Skeletal muscle tissue (tissue), 4 donors: ENCODE measurements around the gene PCDH11X. TPM values are rescaled to one million over a fixed set of nuclear protein-coding genes. Genes with fewer than 3 reads are reported as not detected.
"Not testable (repeated sequence)": the region's sequence is repeated elsewhere in the genome, so short reads cannot be mapped to it uniquely, and the experiment has no call there.

Source experiments
- H3K27ac ChIP-seq: one replicate; pipeline ENCODE4 v1.7.0; 2013; ENCODE audit warnings: mild to moderate bottlenecking, low read depth, low read length, inconsistent platforms
- H3K27me3 ChIP-seq, 3 donors: one replicate each; pipeline ENCODE4 v1.7.0; 2013; ENCODE audit warnings: low read length in 3 of 3; ENCODE audit not compliant: control insufficient read depth in 3 of 3, insufficient read depth in 3 of 3
- H3K36me3 ChIP-seq, 3 donors: one replicate each; pipeline ENCODE4 v1.7.0; 2013; ENCODE audit warnings: low read length in 3 of 3; ENCODE audit not compliant: control insufficient read depth in 3 of 3, insufficient read depth in 3 of 3
- H3K4me1 ChIP-seq, 3 donors: one replicate each; pipeline ENCODE4 v1.7.0; 2013; ENCODE audit warnings: low read length in 3 of 3, mild to moderate bottlenecking in 3 of 3; ENCODE audit not compliant: control insufficient read depth in 3 of 3, insufficient read depth in 3 of 3
- H3K4me3 ChIP-seq, 3 donors: one replicate each; pipeline ENCODE4 v1.7.0; 2013; ENCODE audit warnings: low read length in 3 of 3
- H3K9ac ChIP-seq, 3 donors: one replicate each; pipeline ENCODE4 v1.7.0; 2013; ENCODE audit warnings: low read length in 3 of 3, mild to moderate bottlenecking in 3 of 3, moderate library complexity in 2 of 3, low read depth in 1 of 3
- H3K9me3 ChIP-seq, 3 donors: one replicate each; pipeline ENCODE4 v1.7.0; 2013; ENCODE audit warnings: low read length in 3 of 3; ENCODE audit not compliant: control insufficient read depth in 3 of 3
- total RNA-seq: library from RNA; depleted of rRNA; stranded (reverse); fragments of >200 nt; gene quantifications from one replicate; pipeline ENCODE4 v1.2.3, GENCODE V29; 2014
- donor health status: Osteomylitis.

PCDH11X gene
- 1.0 TPM for total RNA-seq

- H3K4me1 ChIP-seq, H3K27ac ChIP-seq, H3K9ac ChIP-seq, H3K4me3 ChIP-seq, H3K9me3 ChIP-seq, H3K36me3 ChIP-seq, H3K27me3 ChIP-seq: not testable (repeated sequence)
These were observed at the start of gene PCDH11X for GRCh38 chrX:91779135-91779534. PCDH11X (plus strand) TSS chrX:91779375; CDS start chrX:91835505, 56,130 bp downstream.

DNA sequence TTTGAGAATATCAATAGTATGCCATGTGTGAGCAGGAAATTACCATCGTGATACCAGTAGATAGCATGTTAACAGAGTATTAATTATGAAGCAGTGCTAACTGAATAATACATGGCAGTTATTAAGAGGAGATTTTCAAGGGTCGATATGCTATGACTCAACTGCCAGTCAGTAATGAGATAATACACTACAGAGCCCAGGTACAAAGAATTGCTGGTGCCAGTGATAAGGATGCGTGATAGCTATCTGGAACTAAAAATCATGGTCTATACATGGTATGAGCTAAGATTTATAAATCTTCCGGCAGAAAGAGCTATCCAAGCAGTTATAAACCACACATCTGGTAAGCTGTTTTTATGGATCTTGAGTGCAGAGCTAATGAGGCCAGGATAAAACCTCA, 31.7 kb upstream of the PCDH11X start:
- H3K36me3 ChIP-seq, H3K4me1 ChIP-seq, H3K4me3 ChIP-seq, H3K9ac ChIP-seq, H3K27me3 ChIP-seq, H3K9me3 ChIP-seq, H3K27ac ChIP-seq: not testable (repeated sequence)

- H3K9me3 ChIP-seq, result not testable (repeated sequence)
These were observed 26.2 kb upstream of the PCDH11X start for GRCh38 chrX:91753022-91753421.

DNA sequence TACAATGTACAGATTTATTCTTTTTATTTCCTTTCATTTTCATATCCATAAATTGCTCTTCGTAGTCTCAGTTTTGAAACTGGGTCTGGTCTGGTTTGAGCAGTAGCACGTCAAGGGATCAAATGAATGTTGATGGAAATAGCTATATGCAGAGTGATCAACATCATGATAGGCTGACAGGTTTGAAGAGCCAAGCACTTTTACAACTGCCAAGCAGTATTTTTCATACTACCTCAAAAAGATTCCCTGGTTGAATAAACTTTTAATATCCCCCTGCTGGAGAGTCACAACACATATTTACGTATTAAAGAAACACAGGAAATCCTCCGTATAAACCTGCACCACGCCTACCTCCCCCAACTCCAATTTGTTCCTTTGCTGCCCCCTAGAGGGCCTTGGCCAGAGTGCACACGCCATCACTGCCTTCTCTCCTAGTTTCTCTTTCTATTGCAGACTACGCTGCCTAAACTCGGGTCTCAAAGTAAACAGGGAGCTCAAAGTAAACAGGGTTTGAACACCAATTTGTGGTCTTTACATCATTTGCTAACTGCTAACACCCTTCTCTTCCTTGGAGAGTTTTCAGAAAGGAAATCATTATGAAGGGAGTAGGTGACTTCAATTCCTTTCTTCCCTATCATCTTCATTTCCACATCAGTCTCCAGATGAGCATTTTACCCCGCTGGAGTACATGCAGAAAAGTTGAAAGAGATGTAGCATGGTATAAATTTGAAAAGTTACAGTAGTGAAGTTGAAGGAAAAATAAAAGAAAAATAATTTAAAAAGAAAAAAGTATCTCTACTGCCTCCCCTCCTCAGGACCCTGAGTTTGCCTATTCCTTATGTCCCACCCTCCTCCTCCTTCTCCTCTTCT, 8.3 kb upstream of the PCDH11X start:
- not testable (repeated sequence) for H3K27ac ChIP-seq, H3K36me3 ChIP-seq, H3K27me3 ChIP-seq, H3K9ac ChIP-seq, H3K9me3 ChIP-seq, H3K4me3 ChIP-seq, H3K4me1 ChIP-seq

More at GRCh38 chrX:91753022-91753421, 26.2 kb upstream of the PCDH11X start:
- H3K4me1 ChIP-seq, H3K4me3 ChIP-seq, H3K27me3 ChIP-seq, H3K9ac ChIP-seq, H3K36me3 ChIP-seq, H3K27ac ChIP-seq: not testable (repeated sequence)

- not testable (repeated sequence) for H3K27ac ChIP-seq, H3K36me3 ChIP-seq, H3K9ac ChIP-seq, H3K9me3 ChIP-seq, H3K4me1 ChIP-seq, H3K27me3 ChIP-seq, H3K4me3 ChIP-seq
These were observed 5.2 kb upstream of the PCDH11X start for GRCh38 chrX:91773943-91774342.

- H3K36me3 ChIP-seq, H3K27ac ChIP-seq, H3K9me3 ChIP-seq, H3K4me1 ChIP-seq, H3K9ac ChIP-seq, H3K27me3 ChIP-seq, H3K4me3 ChIP-seq: not testable (repeated sequence)
These were observed 833 bp downstream of the PCDH11X start for GRCh38 chrX:91780008-91780407.

- H3K4me1 ChIP-seq, H3K27me3 ChIP-seq, H3K27ac ChIP-seq, H3K9me3 ChIP-seq, H3K9ac ChIP-seq, H3K36me3 ChIP-seq, H3K4me3 ChIP-seq: not testable (repeated sequence)
These were observed 1.5 kb downstream of the PCDH11X start for GRCh38 chrX:91780698-91781097.

GRCh38 chrX:91781553-91782298, 2.6 kb downstream of the PCDH11X start:
- H3K27me3 ChIP-seq, H3K4me3 ChIP-seq, H3K4me1 ChIP-seq: not testable (repeated sequence)

GRCh38 chrX:91782825-91783224, 3.6 kb downstream of the PCDH11X start:
- not testable (repeated sequence) for H3K4me1 ChIP-seq, H3K4me3 ChIP-seq, H3K9me3 ChIP-seq, H3K27me3 ChIP-seq, H3K36me3 ChIP-seq, H3K9ac ChIP-seq, H3K27ac ChIP-seq

More at GRCh38 chrX:91781553-91782298, 2.6 kb downstream of the PCDH11X start:
- H3K36me3 ChIP-seq, H3K9ac ChIP-seq, H3K9me3 ChIP-seq, H3K27ac ChIP-seq: not testable (repeated sequence)

- not testable (repeated sequence) for H3K9me3 ChIP-seq, H3K9ac ChIP-seq, H3K4me3 ChIP-seq, H3K36me3 ChIP-seq, H3K27ac ChIP-seq, H3K27me3 ChIP-seq, H3K4me1 ChIP-seq
These were observed 38.4 kb downstream of the PCDH11X start for GRCh38 chrX:91817537-91817936.
